Gastroesophageal sphincter (tissue), 4 donors: ENCODE data around the gene TTN. TPM values are rescaled to one million over a fixed set of nuclear protein-coding genes. Genes with fewer than 3 reads are reported as not detected.

Source experiments
- ATAC-seq: fragments of 150-250 bp; one replicate; pipeline ENCODE4 v1.9.1; 2016; ENCODE audit warnings: mild to moderate bottlenecking, moderate library complexity
- H3K27ac ChIP-seq, 4 donors: fragments of 200-600 bp; sonication (generic) in 3 of 4; 1 replicate in 3 of 4; 2 replicates in 1 of 4; pipeline ENCODE4 v1.5.1; 2016 to 2019
- H3K27me3 ChIP-seq: fragments of 200-600 bp; sonication (generic); one replicate; pipeline ENCODE4 v1.5.1; 2019
- H3K36me3 ChIP-seq, 2 donors: fragments of 200-600 bp; sonication (generic); one replicate each; pipeline ENCODE4 v1.5.1; 2019; ENCODE audit warnings: control low read depth in 1 of 2
- H3K4me1 ChIP-seq, 3 donors: fragments of 200-600 bp; sonication (generic); 1 replicate in 2 of 3; 2 replicates in 1 of 3; pipeline ENCODE4 v1.5.1; 2016 to 2019; ENCODE audit warnings: control low read depth in 2 of 3
- H3K4me3 ChIP-seq, 2 donors: fragments of 200-600 bp; sonication (generic); one replicate each; pipeline ENCODE4 v1.5.1; 2019; ENCODE audit warnings: mild to moderate bottlenecking in 1 of 2, moderate library complexity in 1 of 2
- H3K9me3 ChIP-seq, 3 donors: fragments of 200-600 bp; sonication (generic); one replicate each; pipeline ENCODE4 v1.5.1; 2017 to 2019; ENCODE audit warnings: control low read depth in 2 of 3
- EP300 ChIP-seq: sonication (generic); formaldehyde crosslinking; IDR thresholded peaks from one replicate; pipeline ENCODE4 v1.6.1; 2017; ENCODE audit warnings: antibody characterized with exemption, mild to moderate bottlenecking
- POLR2A ChIP-seq, 2 donors: fragments of 450-650 bp; IDR thresholded peaks; one replicate each; pipeline ENCODE4 v1.6.1; 2017; ENCODE audit warnings: antibody characterized with exemption in 2 of 2, mild to moderate bottlenecking in 2 of 2, moderate library complexity in 1 of 2
- POLR2AphosphoS5 ChIP-seq: sonication (generic); formaldehyde crosslinking; IDR thresholded peaks from one replicate; pipeline ENCODE4 v1.6.1; 2017; ENCODE audit warnings: antibody characterized with exemption
- whole genome bisulfite sequencing, 2 donors: methylation state at CpG; one replicate each; pipeline ENCODE4 v1.1.5; 2018; ENCODE audit warnings: low coverage in 1 of 2; 5-methylcytosine and 5-hydroxymethylcytosine counted together
- total RNA-seq, 4 donors: library from RNA; depleted of rRNA; stranded (reverse); fragments of >200 nt; gene quantifications; one replicate each; pipeline ENCODE4 v1.1.0, GENCODE V29; 2016
- TF ChIP-seq, protein P1 (sequence below), 4 experiments: fragments of 200-600 bp in 2 of 4; fragments of 450-650 bp in 2 of 4; sonication (generic) in 1 of 4; IDR thresholded peaks; one replicate each; pipeline ENCODE4 v1.5.1; 2017 to 2019; ENCODE audit warnings: antibody characterized with exemption in 4 of 4, mild to moderate bottlenecking in 2 of 4, moderate library complexity in 2 of 4

The TTN gene
- total RNA-seq, 4 donors from 2014 or later, result 5.0 to 12.8 (median 8.3) TPM

DNA sequence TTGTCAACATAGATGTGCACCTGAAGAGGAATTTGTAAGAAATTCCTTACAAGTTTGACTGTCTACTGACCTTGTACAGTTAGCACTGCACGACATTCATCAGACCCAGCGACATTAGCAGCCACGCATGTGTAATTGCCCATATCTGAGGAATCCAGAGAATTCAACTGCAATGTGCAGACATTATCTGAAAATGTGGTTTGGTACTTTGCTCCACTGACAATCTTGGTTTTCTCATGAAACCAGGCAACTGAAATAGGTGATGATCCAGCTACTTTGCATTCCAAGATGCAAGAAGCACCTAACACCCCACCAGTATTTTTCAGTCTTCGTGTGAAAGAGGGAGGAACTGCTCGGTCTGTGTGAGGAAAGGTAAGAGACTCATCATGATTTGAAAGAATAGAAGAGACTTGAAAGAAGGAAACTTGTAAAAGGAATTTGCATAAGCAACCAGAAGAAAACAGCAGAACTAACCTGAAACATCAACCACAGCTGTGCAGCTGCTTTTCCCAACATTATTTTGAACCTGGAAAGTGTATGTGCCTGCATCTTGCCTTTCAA, 83.4 kb downstream of the TTN start:
- no peak overlapping the region for H3K27ac ChIP-seq
- TF ChIP-seq POLR2AphosphoS5, result no peak
- TF ChIP-seq, protein P1, sequence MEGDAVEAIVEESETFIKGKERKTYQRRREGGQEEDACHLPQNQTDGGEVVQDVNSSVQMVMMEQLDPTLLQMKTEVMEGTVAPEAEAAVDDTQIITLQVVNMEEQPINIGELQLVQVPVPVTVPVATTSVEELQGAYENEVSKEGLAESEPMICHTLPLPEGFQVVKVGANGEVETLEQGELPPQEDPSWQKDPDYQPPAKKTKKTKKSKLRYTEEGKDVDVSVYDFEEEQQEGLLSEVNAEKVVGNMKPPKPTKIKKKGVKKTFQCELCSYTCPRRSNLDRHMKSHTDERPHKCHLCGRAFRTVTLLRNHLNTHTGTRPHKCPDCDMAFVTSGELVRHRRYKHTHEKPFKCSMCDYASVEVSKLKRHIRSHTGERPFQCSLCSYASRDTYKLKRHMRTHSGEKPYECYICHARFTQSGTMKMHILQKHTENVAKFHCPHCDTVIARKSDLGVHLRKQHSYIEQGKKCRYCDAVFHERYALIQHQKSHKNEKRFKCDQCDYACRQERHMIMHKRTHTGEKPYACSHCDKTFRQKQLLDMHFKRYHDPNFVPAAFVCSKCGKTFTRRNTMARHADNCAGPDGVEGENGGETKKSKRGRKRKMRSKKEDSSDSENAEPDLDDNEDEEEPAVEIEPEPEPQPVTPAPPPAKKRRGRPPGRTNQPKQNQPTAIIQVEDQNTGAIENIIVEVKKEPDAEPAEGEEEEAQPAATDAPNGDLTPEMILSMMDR (IDR thresholded peaks at IDR 0.05), result no peak
- no peak for TF ChIP-seq POLR2A (IDR thresholded peaks at IDR 0.05)
- TF ChIP-seq EP300, result no peak
- H3K4me1 ChIP-seq, result no peaks in the 10 kb centered on the region
- H3K9me3 ChIP-seq, result peaks cover 0 to 33% (median 0%) of the 10 kb centered on the region in 3 donors
- no peak overlapping the region for H3K4me3 ChIP-seq
- H3K36me3 ChIP-seq, result no peaks in the 10 kb centered on the region
- WGBS, 2 donors, result 60 to 74% methylated on average over 5 of the region's 5 CpGs
- no peaks in the 10 kb centered on the region for H3K27me3 ChIP-seq
- no peak for ATAC-seq

DNA sequence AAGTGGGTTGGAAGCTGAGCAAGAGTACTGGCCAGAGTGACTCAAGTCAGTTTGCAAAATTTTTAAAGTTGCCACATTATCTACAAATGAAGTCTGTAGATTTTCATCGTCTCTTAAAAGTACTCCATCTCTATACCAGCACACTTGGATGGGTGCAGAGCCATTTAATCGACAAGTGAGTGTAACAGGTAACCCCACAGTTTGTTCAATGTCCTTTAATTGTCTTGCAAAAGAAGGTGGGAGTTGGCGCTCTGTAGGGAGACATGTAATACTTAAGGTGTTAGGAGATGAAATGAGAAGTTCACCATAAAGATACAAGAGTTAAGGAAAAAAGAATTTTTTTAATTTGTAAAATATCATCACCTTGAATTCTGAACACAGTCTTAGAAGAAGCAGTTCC, 84.9 kb downstream of the TTN start:
- no peak for ATAC-seq
- WGBS, 2 donors, result 80 to 92% methylated on average over 3 of the region's 3 CpGs
- Histone ChIP-seq H3K36me3 (no peaks in the 10 kb centered on the region), H3K27me3 (no peaks in the 10 kb centered on the region), H3K4me1 (no peaks in the 10 kb centered on the region), H3K9me3 (peaks cover 0 to 36% (median 0%) of the 10 kb centered on the region in 3 donors), H3K4me3 (no peak overlapping the region), H3K27ac (no peak overlapping the region)
- TF ChIP-seq EP300, result no peak
- no peak for TF ChIP-seq POLR2AphosphoS5
- TF ChIP-seq, protein P1 (IDR thresholded peaks at IDR 0.05), result no peak
- TF ChIP-seq POLR2A (IDR thresholded peaks at IDR 0.05), result no peak

DNA sequence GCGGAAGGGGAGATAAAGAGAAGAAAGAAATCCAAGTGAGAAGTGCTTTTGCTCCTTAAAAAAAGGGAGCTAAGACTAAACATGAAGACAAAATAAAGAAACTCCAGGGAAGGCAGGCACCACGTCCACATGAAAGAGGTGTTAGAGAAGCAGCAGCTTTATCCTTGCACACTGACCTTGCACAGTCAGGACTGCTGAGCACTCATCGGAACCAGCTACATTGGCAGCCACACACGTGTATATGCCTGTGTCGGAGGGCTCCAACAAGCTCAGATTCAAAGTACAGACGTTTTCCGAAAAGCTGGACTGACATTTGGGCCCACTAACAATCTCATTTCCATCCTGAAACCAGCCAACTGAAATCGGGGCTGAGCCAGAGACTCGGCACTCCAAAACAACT, 88.2 kb downstream of the TTN start:
- H3K27ac ChIP-seq, result no peak overlapping the region
- 43 to 89% methylated on average over 2 to 8 of the region's 9 CpGs for WGBS, 2 donors

DNA sequence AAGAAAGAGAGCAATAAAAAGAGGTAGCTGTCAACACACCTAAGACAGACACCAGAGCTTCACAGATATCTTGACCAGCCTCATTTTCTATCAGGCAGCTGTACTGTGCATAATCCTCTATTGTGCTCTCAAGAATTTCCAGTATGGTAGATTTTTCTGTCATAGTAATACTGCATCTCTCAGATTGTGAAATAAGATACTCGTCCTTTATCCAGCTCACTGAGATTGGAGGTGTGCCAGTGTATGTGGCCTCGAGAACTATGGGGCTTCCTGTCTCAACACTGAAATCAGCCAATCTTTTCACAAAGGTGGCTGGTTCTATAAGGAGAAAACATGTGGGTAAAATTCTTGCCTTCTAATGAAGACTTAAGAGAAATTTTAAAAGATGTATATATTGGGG, 88.9 kb downstream of the TTN start:
- no peak overlapping the region for H3K27ac ChIP-seq
- peaks cover 0 to 28% (median 0%) of the 10 kb centered on the region in 3 donors for H3K9me3 ChIP-seq
- H3K27me3 ChIP-seq, result no peaks in the 10 kb centered on the region
- no peaks in the 10 kb centered on the region for H3K36me3 ChIP-seq
- 24 to 28% methylated on average over 2 of the region's 2 CpGs for WGBS, 2 donors
- no peaks in the 10 kb centered on the region for H3K4me1 ChIP-seq
- TF ChIP-seq EP300 (no peak), POLR2AphosphoS5 (no peak), POLR2A (IDR thresholded peaks at IDR 0.05) (no peak)
- TF ChIP-seq, protein P1 (IDR thresholded peaks at IDR 0.05), result no peak
- ATAC-seq, result no peak
- no peak overlapping the region for H3K4me3 ChIP-seq

More for the DNA sequence above, 88.2 kb downstream of the TTN start:
- Histone ChIP-seq H3K4me1 (no peaks in the 10 kb centered on the region), H3K9me3 (peaks cover 0 to 33% (median 0%) of the 10 kb centered on the region in 3 donors), H3K27me3 (no peaks in the 10 kb centered on the region), H3K36me3 (no peaks in the 10 kb centered on the region), H3K4me3 (no peak overlapping the region)
- no peak for ATAC-seq
- no peak for TF ChIP-seq POLR2A (IDR thresholded peaks at IDR 0.05)
- no peak for TF ChIP-seq EP300
- TF ChIP-seq, protein P1 (IDR thresholded peaks at IDR 0.05), result no peak
- no peak for TF ChIP-seq POLR2AphosphoS5

DNA sequence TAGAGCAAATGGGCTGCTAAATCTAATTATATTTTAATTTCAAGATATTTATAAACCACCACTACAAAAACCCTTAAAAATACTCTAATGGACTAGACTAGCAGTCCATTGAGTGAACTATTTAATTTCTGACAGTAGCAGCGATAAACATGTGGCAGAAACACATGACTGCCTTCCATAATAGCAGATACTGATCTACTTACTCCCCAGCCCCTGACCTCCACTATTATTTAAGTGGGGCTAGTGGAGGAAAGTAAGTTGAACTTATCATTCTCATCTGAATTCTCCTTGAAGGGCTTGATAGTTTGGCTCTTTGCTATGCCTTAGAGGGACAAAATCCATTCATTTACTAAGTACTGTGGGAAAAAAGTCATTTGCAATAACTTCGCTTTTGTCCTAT, 90.8 kb downstream of the TTN start:
- TF ChIP-seq EP300, result no peak
- TF ChIP-seq POLR2A (IDR thresholded peaks at IDR 0.05), result no peak
- no peak for TF ChIP-seq POLR2AphosphoS5
- TF ChIP-seq, protein P1 (IDR thresholded peaks at IDR 0.05), result no peak
- Histone ChIP-seq H3K4me1 (no peaks in the 10 kb centered on the region), H3K4me3 (no peak overlapping the region), H3K36me3 (no peaks in the 10 kb centered on the region), H3K27ac (no peak overlapping the region), H3K9me3 (peaks cover 0 to 16% (median 0%) of the 10 kb centered on the region in 3 donors), H3K27me3 (no peaks in the 10 kb centered on the region)
- no peak for ATAC-seq
- WGBS, 2 donors, result 94 to 96% methylated on average over 2 of the region's 2 CpGs
